HuH-7 (cell line): ENCODE results near the gene DLEU7.

Experiments
- DNase-seq: peaks from one replicate; pipeline ENCODE4 v3.0.0; 2011; ENCODE audit warnings: low spot score

The DLEU7 gene

GRCh38 chr13:50842990-50843256 lies 569 bp downstream of the DLEU7 start:
- no peak for DNase-seq

DNA sequence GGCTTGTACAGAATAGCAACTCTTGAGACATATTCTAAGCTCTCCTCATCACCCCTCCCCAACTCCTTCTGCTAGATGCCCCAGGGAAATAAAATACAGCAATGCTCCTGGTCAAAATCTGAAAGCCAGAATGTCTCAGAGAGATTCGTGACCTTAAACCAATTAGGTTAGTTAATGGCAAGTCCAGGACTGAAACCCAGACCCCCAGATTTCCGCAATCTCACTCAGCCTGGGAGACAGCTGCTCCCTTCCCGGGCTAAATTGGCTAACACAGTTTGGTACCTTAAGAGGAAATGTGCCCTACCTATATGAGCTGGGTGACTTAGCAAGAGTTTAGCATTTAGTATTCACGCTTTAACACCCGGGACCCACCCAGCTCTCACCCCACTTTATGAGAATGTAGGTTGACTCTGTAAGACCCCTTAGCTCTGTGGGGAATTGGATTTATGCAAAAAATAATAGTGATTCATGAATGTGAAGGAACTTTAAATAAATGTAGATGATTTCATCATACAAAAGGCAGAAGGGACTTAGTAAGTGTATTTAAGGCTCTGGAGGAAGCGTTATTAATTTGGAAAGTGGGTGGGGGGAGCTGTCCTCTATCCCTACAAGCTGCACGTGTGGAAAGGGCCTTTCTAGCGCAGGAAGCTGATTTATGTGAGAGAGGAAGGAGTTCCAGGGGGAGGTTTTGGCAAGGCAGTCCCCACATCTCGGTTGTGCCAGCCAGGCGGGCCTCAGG lies 1.1 kb downstream of the DLEU7 start:
- no peak for DNase-seq

GRCh38 chr13:50841786-50842185 lies 1.7 kb downstream of the DLEU7 start:
- DNase-seq = no peak

DNA sequence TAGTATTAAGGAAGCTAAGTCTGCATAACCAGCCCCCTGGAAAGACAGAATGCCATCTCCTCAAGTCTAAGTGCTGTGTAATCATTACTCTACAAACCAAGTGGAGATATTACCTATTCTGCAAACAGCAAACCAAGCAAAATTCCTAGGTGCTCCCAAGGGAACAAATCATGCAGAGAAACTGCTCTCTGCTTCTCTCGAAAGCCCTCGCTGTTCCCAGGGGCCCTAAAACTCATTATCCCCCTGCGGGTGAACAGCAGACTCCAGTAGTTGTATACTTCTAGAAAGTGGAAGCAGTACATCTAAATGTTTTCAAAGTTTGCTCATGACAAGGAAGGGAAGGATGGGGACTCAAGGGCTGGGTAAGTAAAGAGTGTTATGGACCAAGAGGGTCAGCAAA lies 3.2 kb downstream of the DLEU7 start:
- DNase-seq = no peak

DNA sequence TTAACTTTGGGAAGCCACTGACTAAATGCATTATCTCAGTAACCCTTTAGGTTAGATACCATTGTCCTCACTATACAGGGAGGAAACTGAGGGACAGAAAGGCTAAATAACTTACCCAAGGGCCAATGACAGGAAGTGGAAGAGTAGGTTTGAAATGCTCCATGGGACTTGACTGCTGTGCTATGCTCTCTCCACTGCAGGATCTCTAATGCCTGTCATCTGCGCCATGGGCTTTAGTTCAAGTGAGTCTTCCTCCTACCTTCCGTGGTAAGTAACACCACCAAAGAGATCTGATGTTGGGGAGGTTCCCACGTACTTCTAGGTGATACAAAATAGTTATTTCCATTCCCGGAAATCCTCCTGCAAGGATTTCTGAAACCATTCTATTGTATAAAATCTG lies 3.7 kb downstream of the DLEU7 start:
- DNase-seq = no peak

GRCh38 chr13:50838701-50839100 lies 4.8 kb downstream of the DLEU7 start:
- DNase-seq = no peak

GRCh38 chr13:50838031-50838430 lies 5.5 kb downstream of the DLEU7 start:
- no peak for DNase-seq

- no peak for DNase-seq
Observed at GRCh38 chr13:50831512-50831911, 12.0 kb downstream of the DLEU7 start.

DNA sequence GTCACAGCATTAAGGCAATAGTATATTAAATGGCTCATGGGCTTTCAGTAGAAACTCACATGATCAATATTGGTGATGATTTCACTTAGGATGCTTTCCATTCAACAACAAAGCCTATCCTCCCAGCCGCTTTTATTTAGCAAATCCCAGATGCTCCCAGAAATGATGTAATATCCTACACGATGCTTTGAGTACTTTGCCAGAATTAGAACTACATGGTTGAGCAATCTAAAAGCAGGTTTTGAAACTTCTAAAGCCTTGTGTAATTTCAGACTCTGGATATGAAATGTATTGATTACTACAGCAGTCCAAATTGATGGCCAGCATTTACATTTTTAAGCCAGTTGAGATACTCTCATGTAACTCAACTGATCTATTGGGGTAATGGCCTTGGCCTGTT lies 13.6 kb downstream of the DLEU7 start:
- DNase-seq = no peak

GRCh38 chr13:50829226-50829625 lies 14.3 kb downstream of the DLEU7 start:
- no peak for DNase-seq

DNA sequence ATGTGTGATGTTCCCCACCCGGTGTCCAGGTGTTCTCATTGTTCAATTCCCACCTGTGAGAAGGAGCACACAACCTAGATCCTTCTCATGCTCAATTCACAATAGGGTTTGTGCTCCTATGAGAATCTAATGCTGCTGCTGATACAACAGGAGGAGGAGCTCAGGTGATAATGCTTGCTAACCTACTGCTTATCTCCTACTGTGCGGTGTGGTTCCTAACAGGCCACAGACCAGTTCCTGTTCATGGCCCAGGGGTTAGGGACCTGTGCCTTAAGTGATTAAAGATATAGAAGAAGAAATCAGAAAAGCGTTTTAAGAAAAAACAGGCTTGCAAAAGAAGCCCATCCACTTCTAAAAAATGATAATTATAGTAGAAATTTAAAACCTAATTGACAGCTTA lies 17.5 kb downstream of the DLEU7 start:
- DNase-seq = no peak

GRCh38 chr13:50812242-50812641 lies 31.2 kb downstream of the DLEU7 start:
- no peak for DNase-seq

DNA sequence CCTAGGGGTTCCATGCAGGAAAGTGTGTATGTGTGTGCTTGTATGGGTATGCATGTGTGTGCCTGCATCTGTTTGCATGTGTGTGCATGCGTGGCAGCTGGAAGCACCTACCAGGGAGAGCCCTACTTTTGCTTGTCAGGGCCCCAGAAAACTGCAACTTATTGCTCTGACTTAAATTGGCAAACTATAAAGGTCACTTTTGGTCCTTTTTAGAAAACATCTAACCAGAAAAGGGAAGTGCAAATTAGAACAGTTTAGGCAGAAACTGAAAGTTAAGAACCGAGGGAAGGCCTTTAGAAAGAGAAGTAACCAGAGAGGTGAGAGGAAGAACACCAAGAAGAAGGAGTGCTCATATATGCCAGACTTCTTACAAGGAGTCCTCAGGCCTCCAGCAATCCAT lies 32.5 kb downstream of the DLEU7 start:
- no peak for DNase-seq

- DNase-seq = no peak
Observed at GRCh38 chr13:50810468-50810867, 33.0 kb downstream of the DLEU7 start.

GRCh38 chr13:50809133-50810090 lies 34.1 kb downstream of the DLEU7 start:
- no peak for DNase-seq

DNA sequence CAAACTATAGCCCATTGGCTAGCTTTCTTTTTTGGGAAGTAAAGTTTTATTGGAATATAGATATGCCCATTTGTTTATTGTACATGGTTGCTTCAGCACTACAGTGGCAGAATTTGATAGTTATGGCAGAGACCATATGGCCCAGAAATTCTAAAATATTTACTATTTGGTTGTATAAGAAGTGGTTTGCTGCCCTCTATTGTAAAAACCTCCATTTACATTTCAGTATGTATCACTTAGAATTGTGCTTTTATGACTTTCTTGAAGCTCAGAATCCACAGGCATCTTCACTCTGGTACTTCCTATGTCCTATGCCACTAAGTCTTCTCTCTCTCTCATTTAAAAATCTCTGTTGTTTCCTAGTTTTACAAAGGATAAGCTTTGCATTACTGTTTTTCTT lies 37.7 kb downstream of the DLEU7 start:
- no peak for DNase-seq

GRCh38 chr13:50801087-50801931 lies 42.2 kb downstream of the DLEU7 start:
- DNase-seq = peak; percentile 26

GRCh38 chr13:50800091-50800739 lies 43.3 kb downstream of the DLEU7 start:
- DNase-seq = no peak

DNA sequence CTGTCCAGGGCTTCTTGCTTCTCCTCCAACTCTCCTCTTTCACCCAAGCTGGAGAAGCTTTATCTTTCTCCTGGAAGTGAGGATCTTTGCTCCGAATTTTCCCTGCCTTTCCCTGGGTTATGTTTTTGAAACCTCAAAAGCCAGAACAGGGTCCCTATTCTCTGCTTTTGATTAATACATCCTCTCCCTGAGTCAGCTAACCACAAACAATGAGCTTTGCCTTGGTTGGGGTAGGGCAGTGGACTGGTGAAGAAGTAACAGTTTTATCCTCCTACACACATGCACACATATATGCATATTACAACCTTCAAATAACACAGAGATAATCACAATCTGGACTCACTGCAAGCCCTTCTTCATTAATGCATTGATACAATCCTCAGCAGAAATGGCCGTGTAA lies 44.6 kb downstream of the DLEU7 start:
- DNase-seq = no peak

DNA sequence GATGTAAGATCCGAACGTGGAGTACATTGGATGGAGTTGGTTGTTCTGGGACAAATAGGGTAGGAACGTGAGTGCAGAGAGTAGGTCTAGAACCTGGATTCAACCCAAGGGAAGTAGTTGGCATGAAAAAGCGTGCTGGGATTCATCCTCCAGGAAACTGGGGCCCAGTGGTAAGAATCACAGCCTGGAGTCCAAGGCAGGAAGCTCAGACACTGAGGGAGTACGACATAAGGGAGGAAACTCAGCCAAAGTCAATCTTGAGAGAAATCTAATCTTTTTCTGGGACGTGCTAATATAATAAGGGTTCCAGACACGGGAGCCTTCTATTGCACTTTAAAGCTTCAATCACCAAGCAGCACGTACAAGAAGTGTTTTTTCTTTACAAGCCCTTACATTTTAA lies 46.4 kb downstream of the DLEU7 start:
- DNase-seq = no peak

GRCh38 chr13:50796463-50796862 lies 47.0 kb downstream of the DLEU7 start:
- no peak for DNase-seq

DNA sequence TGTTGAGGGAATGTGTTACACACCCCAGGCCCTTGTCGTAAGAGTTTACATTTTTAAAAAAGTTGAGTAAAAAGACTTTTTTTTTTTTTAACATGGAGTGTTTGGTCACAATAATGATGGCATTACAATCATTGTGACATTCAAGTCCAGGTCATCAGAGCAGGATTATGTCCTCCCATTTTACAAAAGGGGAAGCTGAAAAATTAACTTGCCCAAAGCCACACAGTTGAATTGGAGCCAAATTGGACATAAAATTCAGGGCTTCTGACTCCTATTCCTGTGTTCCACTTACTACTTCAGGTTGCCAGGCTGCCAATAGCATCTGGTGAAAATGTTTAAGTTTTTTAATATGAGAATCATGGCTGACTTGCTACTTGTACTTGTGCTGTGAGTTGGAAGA lies 49.3 kb downstream of the DLEU7 start:
- no peak for DNase-seq
